Brain microvascular endothelial cell (primary cell): ENCODE results near the gene RNF166.

ENCODE experiments used
- DNase-seq: peaks from one replicate; pipeline ENCODE4 v3.0.0-alpha.2; 2020
- H3K27ac ChIP-seq: fragments of 250-450 bp; sonication (Bioruptor Pico); 2 replicates; pipeline ENCODE4 v1.5.1; 2020; ENCODE audit warnings: mild to moderate bottlenecking, moderate library complexity
- H3K27me3 ChIP-seq: fragments of 250-450 bp; sonication (Bioruptor Pico); replicated peaks from 2 replicates; pipeline ENCODE4 v1.5.1; 2020; ENCODE audit warnings: mild to moderate bottlenecking
- H3K36me3 ChIP-seq: fragments of 250-450 bp; sonication (Bioruptor Pico); replicated peaks from 2 replicates; pipeline ENCODE4 v1.5.1; 2020; ENCODE audit warnings: mild to moderate bottlenecking
- H3K4me3 ChIP-seq: 2 replicates; pipeline ENCODE4 v1.5.1; 2011; ENCODE audit warnings: low read depth, mild to moderate bottlenecking, control low read depth, low read length, moderate library complexity
- CTCF ChIP-seq: IDR thresholded peaks from 2 replicates; pipeline ENCODE4 v1.5.1; 2011; ENCODE audit warnings: low read depth, mild to moderate bottlenecking, moderate library complexity, low read length, control low read depth, inconsistent platforms; ENCODE audit errors: missing control alignments
- in situ Hi-C: cut with HindIII; loops from 2 replicates; pipeline ENCODE4 v1.10.0; 2017; ENCODE audit warnings: low sequenced_read_pairs, low pct_ligation_motif_present

Gene RNF166

DNA sequence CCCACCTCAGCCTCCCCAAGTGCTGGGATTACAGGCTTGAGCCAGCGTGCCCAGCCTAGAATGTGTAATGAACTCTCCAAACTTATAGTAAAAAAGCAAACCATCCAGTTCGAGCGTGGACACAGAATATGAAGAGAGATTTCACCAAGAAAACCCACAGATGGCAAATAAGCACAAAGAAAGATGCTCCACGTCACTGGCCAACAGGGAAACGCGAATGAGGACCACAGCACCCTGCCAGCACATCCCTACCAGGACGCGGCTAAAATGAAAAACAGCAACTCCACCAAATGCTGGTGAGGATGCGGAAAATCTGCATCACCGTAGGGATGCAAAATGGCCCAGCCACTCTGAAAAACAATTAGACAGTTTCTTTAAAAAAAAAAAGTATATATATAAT lies 44.7 kb downstream of the RNF166 start:
- in situ Hi-C loops: no loop called here
- no peak for TF ChIP-seq CTCF
- H3K36me3 ChIP-seq: peaks cover 19% of the 10 kb centered on the region
- no peak for DNase-seq
- H3K27ac ChIP-seq: no peak overlapping the region
- H3K4me3 ChIP-seq: peak overlapping the region; percentile 99
- H3K27me3 ChIP-seq: no peaks in the 10 kb centered on the region

GRCh38 chr16:88659160-88659559 lies 47.0 kb downstream of the RNF166 start:
- no peak for TF ChIP-seq CTCF
- Histone ChIP-seq H3K27ac (no peak overlapping the region), H3K4me3 (no peak overlapping the region), H3K36me3 (peaks cover 41% of the 10 kb centered on the region), H3K27me3 (no peaks in the 10 kb centered on the region)
- in situ Hi-C loops: no loop called here
- DNase-seq: no peak

DNA sequence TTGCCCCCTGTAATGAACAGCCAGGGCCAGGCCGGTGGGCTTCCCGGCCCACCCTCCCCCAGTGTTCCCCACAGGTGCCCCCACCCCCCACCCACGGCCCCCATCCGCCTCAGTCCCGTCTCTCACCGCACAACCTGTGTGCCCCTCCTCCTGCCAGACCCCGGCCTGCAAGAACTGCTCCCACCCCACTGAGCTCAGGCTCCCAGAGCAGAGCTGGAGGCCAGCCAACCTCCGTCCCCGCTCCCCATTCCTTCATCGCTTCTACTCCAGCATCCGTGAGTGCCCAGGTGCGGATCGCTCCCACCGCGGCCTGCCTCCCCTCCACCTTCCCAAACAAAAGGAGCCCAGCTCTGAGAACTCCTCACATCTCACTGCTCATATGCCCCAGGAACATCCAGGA lies 47.5 kb downstream of the RNF166 start:
- TF ChIP-seq CTCF: no peak
- H3K27ac ChIP-seq: no peak overlapping the region
- H3K36me3 ChIP-seq: peaks cover 45% of the 10 kb centered on the region
- H3K4me3 ChIP-seq: no peak overlapping the region
- no peaks in the 10 kb centered on the region for H3K27me3 ChIP-seq
- DNase-seq: no peak
- in situ Hi-C loops: no loop called here

- Histone ChIP-seq H3K27ac (no peak overlapping the region), H3K27me3 (no peaks in the 10 kb centered on the region), H3K36me3 (peaks cover 57% of the 10 kb centered on the region)
Measured at GRCh38 chr16:88657371-88657770, 48.8 kb downstream of the RNF166 start.

GRCh38 chr16:88656291-88656980 lies 49.8 kb downstream of the RNF166 start:
- TF ChIP-seq CTCF: no peak
- H3K4me3 ChIP-seq: no peak overlapping the region
- in situ Hi-C loops: no loop called here
- H3K27ac ChIP-seq: no peak overlapping the region
- DNase-seq: no peak
- H3K36me3 ChIP-seq: peaks cover 57% of the 10 kb centered on the region
- H3K27me3 ChIP-seq: no peaks in the 10 kb centered on the region

More at GRCh38 chr16:88657371-88657770, 48.8 kb downstream of the RNF166 start:
- DNase-seq: no peak
- H3K4me3 ChIP-seq: no peak overlapping the region
- no peak for TF ChIP-seq CTCF
- in situ Hi-C loops: no loop called here
